HK-2 (cell line): ENCODE results near the gene TET3.
A peak's percentile ranks its signal among the peaks of the same experiment; 100 is the strongest.

Experiments used
- DNase-seq: peaks from one replicate; pipeline ENCODE4 v3.0.0-alpha.2; 2018; ENCODE audit not compliant: unreplicated experiment

TET3 gene

GRCh38 chr2:73964223-73964622 lies 20.5 kb upstream of the TET3 start:
- no peak for DNase-seq

- no peak for DNase-seq
Measured at GRCh38 chr2:73965053-73965452, 19.7 kb upstream of the TET3 start.

GRCh38 chr2:73968357-73968937 lies 16.3 kb upstream of the TET3 start:
- no peak for DNase-seq

- DNase-seq = no peak
Measured at GRCh38 chr2:73969356-73969755, 15.4 kb upstream of the TET3 start.

GRCh38 chr2:73970141-73970803 lies 14.4 kb upstream of the TET3 start:
- DNase-seq = no peak

- no peak for DNase-seq
Measured at GRCh38 chr2:73970850-73971471, 13.7 kb upstream of the TET3 start.

GRCh38 chr2:73971722-73972121 lies 13.0 kb upstream of the TET3 start:
- DNase-seq = no peak

- DNase-seq = no peak
Measured at GRCh38 chr2:73972846-73973245, 11.9 kb upstream of the TET3 start.

GRCh38 chr2:73975731-73976130 lies 9.0 kb upstream of the TET3 start:
- no peak for DNase-seq

GRCh38 chr2:73976803-73977202 lies 7.9 kb upstream of the TET3 start:
- DNase-seq = no peak

GRCh38 chr2:73977466-73977865 lies 7.2 kb upstream of the TET3 start:
- no peak for DNase-seq

- no peak for DNase-seq
Measured at GRCh38 chr2:73979021-73979420, 5.7 kb upstream of the TET3 start.

- no peak for DNase-seq
Measured at GRCh38 chr2:73979686-73980085, 5.0 kb upstream of the TET3 start.

GRCh38 chr2:73980566-73980965 lies 4.1 kb upstream of the TET3 start:
- DNase-seq = no peak

GRCh38 chr2:73981081-73982001 lies 3.4 kb upstream of the TET3 start:
- DNase-seq = peak; percentile 53

GRCh38 chr2:73982140-73982617 lies 2.5 kb upstream of the TET3 start:
- DNase-seq = no peak

GRCh38 chr2:73983322-73984202 lies 1.1 kb upstream of the TET3 start:
- DNase-seq = no peak

- DNase-seq = peak; percentile 56
Measured at GRCh38 chr2:73984922-73985307, 205 bp downstream of the TET3 start.

- DNase-seq = no peak
Measured at GRCh38 chr2:73985308-73986084, 786 bp downstream of the TET3 start.

GRCh38 chr2:73986085-73986681 lies 1.5 kb downstream of the TET3 start:
- no peak for DNase-seq
